ENCODE data around the gene CST6. TPM values are rescaled to one million over a fixed set of nuclear protein-coding genes. Genes with fewer than 3 reads are reported as not detected.
A peak's percentile ranks its signal among the peaks of the same experiment; 100 is the strongest.

Gene CST6
- total and polyA plus RNA-seq, 2 of the 13 experiments (the other 11 are each of a cell fraction or from before 2014, with no cell fraction given): not detected

GRCh38 chr11:66001942-66002647 lies 9.7 kb upstream of the CST6 start, which contains the start of the genes BANF1 and EIF1AD (continued):
- peak; percentile 48; the same call in 1 of the 2 replicates for TF ChIP-seq CREBL2 (CRISPR knock-in tag; IDR thresholded peaks at IDR 0.05; ENCODE audit: borderline replicate concordance)
- TF ChIP-seq, protein P1, sequence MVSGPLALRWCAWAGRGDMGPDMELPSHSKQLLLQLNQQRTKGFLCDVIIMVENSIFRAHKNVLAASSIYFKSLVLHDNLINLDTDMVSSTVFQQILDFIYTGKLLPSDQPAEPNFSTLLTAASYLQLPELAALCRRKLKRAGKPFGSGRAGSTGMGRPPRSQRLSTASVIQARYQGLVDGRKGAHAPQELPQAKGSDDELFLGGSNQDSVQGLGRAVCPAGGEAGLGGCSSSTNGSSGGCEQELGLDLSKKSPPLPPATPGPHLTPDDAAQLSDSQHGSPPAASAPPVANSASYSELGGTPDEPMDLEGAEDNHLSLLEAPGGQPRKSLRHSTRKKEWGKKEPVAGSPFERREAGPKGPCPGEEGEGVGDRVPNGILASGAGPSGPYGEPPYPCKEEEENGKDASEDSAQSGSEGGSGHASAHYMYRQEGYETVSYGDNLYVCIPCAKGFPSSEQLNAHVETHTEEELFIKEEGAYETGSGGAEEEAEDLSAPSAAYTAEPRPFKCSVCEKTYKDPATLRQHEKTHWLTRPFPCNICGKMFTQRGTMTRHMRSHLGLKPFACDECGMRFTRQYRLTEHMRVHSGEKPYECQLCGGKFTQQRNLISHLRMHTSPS (CRISPR knock-in tag; IDR thresholded peaks at IDR 0.05; ENCODE audit: low read depth): peak; percentile 45; the same call in 1 of the 2 replicates
- TF ChIP-seq PHF8 (CRISPR knock-in tag; IDR thresholded peaks at IDR 0.05): peak; percentile 93
- TF ChIP-seq HDAC6 (IDR thresholded peaks at IDR 0.05; ENCODE audit: low read depth, low read length): no peak
- TF ChIP-seq GABPA (IDR thresholded peaks at IDR 0.05; ENCODE audit: low read depth, low read length): peak; percentile 86
- peak; percentile 98 for TF ChIP-seq GABPA (CRISPR knock-in tag; IDR thresholded peaks at IDR 0.05; ENCODE audit: low read depth)
- TF ChIP-seq RAD21 (CRISPR knock-in tag; IDR thresholded peaks at IDR 0.05): peak; percentile 43; the same call in 1 of the 2 replicates
- peak; percentile 48 for TF ChIP-seq HOXA5 (CRISPR knock-in tag; IDR thresholded peaks at IDR 0.05)
- TF ChIP-seq, protein P2, sequence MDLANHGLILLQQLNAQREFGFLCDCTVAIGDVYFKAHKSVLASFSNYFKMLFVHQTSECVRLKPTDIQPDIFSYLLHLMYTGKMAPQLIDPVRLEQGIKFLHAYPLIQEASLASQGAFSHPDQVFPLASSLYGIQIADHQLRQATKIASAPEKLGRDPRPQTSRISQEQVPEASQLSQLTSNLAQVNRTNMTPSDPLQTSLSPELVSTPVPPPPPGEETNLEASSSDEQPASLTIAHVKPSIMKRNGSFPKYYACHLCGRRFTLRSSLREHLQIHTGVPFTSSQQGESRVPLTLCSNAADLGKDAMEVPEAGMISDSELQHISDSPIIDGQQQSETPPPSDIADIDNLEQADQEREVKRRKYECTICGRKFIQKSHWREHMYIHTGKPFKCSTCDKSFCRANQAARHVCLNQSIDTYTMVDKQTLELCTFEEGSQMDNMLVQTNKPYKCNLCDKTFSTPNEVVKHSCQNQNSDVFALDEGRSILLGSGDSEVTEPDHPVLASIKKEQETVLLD (CRISPR knock-in tag; IDR thresholded peaks at IDR 0.05; ENCODE audit: low read depth): peak; percentile 87
- TF ChIP-seq, protein P3, sequence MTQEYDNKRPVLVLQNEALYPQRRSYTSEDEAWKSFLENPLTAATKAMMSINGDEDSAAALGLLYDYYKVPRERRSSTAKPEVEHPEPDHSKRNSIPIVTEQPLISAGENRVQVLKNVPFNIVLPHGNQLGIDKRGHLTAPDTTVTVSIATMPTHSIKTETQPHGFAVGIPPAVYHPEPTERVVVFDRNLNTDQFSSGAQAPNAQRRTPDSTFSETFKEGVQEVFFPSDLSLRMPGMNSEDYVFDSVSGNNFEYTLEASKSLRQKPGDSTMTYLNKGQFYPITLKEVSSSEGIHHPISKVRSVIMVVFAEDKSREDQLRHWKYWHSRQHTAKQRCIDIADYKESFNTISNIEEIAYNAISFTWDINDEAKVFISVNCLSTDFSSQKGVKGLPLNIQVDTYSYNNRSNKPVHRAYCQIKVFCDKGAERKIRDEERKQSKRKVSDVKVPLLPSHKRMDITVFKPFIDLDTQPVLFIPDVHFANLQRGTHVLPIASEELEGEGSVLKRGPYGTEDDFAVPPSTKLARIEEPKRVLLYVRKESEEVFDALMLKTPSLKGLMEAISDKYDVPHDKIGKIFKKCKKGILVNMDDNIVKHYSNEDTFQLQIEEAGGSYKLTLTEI (CRISPR knock-in tag; conservative IDR thresholded peaks at IDR 0.05): no peak
- TF ChIP-seq BRD4 (CRISPR knock-in tag; IDR thresholded peaks at IDR 0.05): peak; percentile 64; the same call in 1 of the 2 replicates
- TF ChIP-seq ZNF644 (CRISPR knock-in tag; IDR thresholded peaks at IDR 0.05; ENCODE audit: low read depth): no peak
- peak; percentile 47; the same call in 1 of the 2 replicates for TF ChIP-seq SOX5 (CRISPR knock-in tag; IDR thresholded peaks at IDR 0.05; ENCODE audit: borderline replicate concordance)
- 0 out of 2 replicates have a peak, but pooled peaks have one; percentile 2 for TF ChIP-seq ZNF776 (CRISPR knock-in tag; IDR thresholded peaks at IDR 0.05)
- TF ChIP-seq HMGA1 (CRISPR knock-in tag; conservative IDR thresholded peaks at IDR 0.05): no peak
- peak; percentile 64; the same call in 1 of the 2 replicates for TF ChIP-seq ZNF24 (IDR thresholded peaks at IDR 0.05)
- no peak for TF ChIP-seq SYNCRIP (IDR thresholded peaks at IDR 0.05; ENCODE audit: insufficient read depth, low read depth, low read length)
- no peak for TF ChIP-seq MTA3 (CRISPR knock-in tag; IDR thresholded peaks at IDR 0.05)
- TF ChIP-seq ZNF788 (CRISPR knock-in tag; IDR thresholded peaks at IDR 0.05; ENCODE audit: borderline replicate concordance): peak; percentile 81; the same call in 1 of the 2 replicates
- no peak; the same call in 1 of the 2 replicates for TF ChIP-seq SAFB2 (CRISPR knock-in tag; IDR thresholded peaks at IDR 0.05; ENCODE audit: borderline replicate concordance, low read depth)
- TF ChIP-seq, protein P4, sequence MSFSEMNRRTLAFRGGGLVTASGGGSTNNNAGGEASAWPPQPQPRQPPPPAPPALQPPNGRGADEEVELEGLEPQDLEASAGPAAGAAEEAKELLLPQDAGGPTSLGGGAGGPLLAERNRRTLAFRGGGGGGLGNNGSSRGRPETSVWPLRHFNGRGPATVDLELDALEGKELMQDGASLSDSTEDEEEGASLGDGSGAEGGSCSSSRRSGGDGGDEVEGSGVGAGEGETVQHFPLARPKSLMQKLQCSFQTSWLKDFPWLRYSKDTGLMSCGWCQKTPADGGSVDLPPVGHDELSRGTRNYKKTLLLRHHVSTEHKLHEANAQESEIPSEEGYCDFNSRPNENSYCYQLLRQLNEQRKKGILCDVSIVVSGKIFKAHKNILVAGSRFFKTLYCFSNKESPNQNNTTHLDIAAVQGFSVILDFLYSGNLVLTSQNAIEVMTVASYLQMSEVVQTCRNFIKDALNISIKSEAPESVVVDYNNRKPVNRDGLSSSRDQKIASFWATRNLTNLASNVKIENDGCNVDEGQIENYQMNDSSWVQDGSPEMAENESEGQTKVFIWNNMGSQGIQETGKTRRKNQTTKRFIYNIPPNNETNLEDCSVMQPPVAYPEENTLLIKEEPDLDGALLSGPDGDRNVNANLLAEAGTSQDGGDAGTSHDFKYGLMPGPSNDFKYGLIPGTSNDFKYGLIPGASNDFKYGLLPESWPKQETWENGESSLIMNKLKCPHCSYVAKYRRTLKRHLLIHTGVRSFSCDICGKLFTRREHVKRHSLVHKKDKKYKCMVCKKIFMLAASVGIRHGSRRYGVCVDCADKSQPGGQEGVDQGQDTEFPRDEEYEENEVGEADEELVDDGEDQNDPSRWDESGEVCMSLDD (CRISPR knock-in tag; IDR thresholded peaks at IDR 0.05; ENCODE audit: borderline replicate concordance): no peak
- TF ChIP-seq ZKSCAN8 (CRISPR knock-in tag; IDR thresholded peaks at IDR 0.05; ENCODE audit: borderline replicate concordance): peak; percentile 89; the same call in 1 of the 2 replicates
- TF ChIP-seq SMARCC2 (IDR thresholded peaks at IDR 0.05): no peak

All from HepG2 (cell line).